ENCODE results near the gene CD69. TPM values are rescaled to one million over a fixed set of nuclear protein-coding genes. Genes with fewer than 3 reads are reported as not detected.

The CD69 gene
- total and polyA plus RNA-seq, 9 donors: 0.63 to 7.8 (median 2.3) TPM

- intact Hi-C loops (cut with DNase I): no loop called here
- Histone ChIP-seq H3K4me1 (ENCODE audit: insufficient read depth) (no peaks in the 10 kb centered on the region), H3K36me3 (no peaks in the 10 kb centered on the region), H3K4me3 (no peak overlapping the region), H3K27ac (no peak overlapping the region), H3K9me3 (no peaks in the 10 kb centered on the region), H3K27me3 (no peaks in the 10 kb centered on the region)
- WGBS, 3 donors: 73 to 82% (median 80%) methylated on average over 4 of the region's 4 CpGs
- TF ChIP-seq POLR2A (IDR thresholded peaks at IDR 0.05): no peak
- TF ChIP-seq CTCF (IDR thresholded peaks at IDR 0.05): no peak
- TF ChIP-seq EP300 (IDR thresholded peaks at IDR 0.05): no peak
- no peak for DNase-seq
Measured at GRCh38 chr12:9761419-9761781, 699 bp upstream of the CD69 start.

GRCh38 chr12:9760120-9760519 lies 581 bp downstream of the CD69 start:
- TF ChIP-seq EP300 (IDR thresholded peaks at IDR 0.05): no peak
- TF ChIP-seq POLR2A (IDR thresholded peaks at IDR 0.05): no peak
- no peak for TF ChIP-seq CTCF (IDR thresholded peaks at IDR 0.05)
- Histone ChIP-seq H3K4me3 (no peak overlapping the region), H3K27ac (no peak overlapping the region), H3K4me1 (ENCODE audit: insufficient read depth) (no peaks in the 10 kb centered on the region), H3K27me3 (no peaks in the 10 kb centered on the region), H3K9me3 (no peaks in the 10 kb centered on the region), H3K36me3 (no peaks in the 10 kb centered on the region)
- whole genome bisulfite sequencing, 3 donors: 95 to 97% (median 96%) methylated on average over 1 of the region's 1 CpG
- intact Hi-C loops (cut with DNase I): no loop called here
- DNase-seq: no peak

GRCh38 chr12:9759694-9760093 lies 1.0 kb downstream of the CD69 start:
- no peaks in the 10 kb centered on the region for H3K4me1 ChIP-seq (ENCODE audit: insufficient read depth)
- no peak for DNase-seq
- intact Hi-C loops (cut with DNase I): loop anchor here in 1 of 4 donors (10.0 kb wide), 1 partner anchor 145 kb away; no protein-coding TSS in a partner anchor
- no peak overlapping the region for H3K4me3 ChIP-seq
- no peaks in the 10 kb centered on the region for H3K27me3 ChIP-seq
- no peaks in the 10 kb centered on the region for H3K9me3 ChIP-seq
- TF ChIP-seq CTCF (IDR thresholded peaks at IDR 0.05): no peak
- no peak for TF ChIP-seq EP300 (IDR thresholded peaks at IDR 0.05)
- TF ChIP-seq POLR2A (IDR thresholded peaks at IDR 0.05): no peak
- 85 to 97% (median 94%) methylated on average over 1 of the region's 1 CpG for WGBS, 3 donors
- no peaks in the 10 kb centered on the region for H3K36me3 ChIP-seq
- no peak overlapping the region for H3K27ac ChIP-seq

- Histone ChIP-seq H3K4me3 (no peak overlapping the region), H3K27me3 (no peaks in the 10 kb centered on the region), H3K27ac (no peak overlapping the region), H3K9me3 (no peaks in the 10 kb centered on the region), H3K4me1 (ENCODE audit: insufficient read depth) (no peaks in the 10 kb centered on the region), H3K36me3 (no peaks in the 10 kb centered on the region)
- no peak for DNase-seq
- no peak for TF ChIP-seq CTCF (IDR thresholded peaks at IDR 0.05)
- TF ChIP-seq EP300 (IDR thresholded peaks at IDR 0.05): no peak
- no peak for TF ChIP-seq POLR2A (IDR thresholded peaks at IDR 0.05)
- intact Hi-C loops (cut with DNase I): loop anchor here in 1 of 4 donors (10.0 kb wide), 1 partner anchor 147 kb away; no protein-coding TSS in a partner anchor
- 78 to 96% (median 93%) methylated on average over 3 of the region's 3 CpGs for WGBS, 3 donors
Measured at GRCh38 chr12:9758119-9758518, 2.6 kb downstream of the CD69 start.
